Measurements from ENCODE around the gene CDC42EP3.

DNA sequence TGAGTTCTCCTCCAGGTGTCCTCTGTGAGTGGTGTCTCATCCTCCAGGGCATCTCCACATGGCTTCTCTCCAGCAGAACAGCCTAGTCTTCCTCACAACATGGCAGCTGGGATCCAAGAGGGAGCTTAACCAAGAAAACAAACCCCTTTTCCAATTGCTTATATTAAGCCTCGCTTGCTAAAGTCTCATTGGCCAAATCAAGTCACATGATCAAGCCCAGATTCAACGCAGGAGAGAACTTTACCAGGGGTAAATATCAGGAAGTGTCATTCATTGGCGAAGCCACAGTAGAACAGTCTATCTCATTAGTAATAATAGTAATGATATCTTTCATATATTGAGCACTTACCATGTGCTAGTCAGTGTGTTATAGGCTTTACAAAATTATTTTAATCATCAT lies 53.1 kb downstream of the CDC42EP3 start:
- TF ChIP-seq, protein P1, sequence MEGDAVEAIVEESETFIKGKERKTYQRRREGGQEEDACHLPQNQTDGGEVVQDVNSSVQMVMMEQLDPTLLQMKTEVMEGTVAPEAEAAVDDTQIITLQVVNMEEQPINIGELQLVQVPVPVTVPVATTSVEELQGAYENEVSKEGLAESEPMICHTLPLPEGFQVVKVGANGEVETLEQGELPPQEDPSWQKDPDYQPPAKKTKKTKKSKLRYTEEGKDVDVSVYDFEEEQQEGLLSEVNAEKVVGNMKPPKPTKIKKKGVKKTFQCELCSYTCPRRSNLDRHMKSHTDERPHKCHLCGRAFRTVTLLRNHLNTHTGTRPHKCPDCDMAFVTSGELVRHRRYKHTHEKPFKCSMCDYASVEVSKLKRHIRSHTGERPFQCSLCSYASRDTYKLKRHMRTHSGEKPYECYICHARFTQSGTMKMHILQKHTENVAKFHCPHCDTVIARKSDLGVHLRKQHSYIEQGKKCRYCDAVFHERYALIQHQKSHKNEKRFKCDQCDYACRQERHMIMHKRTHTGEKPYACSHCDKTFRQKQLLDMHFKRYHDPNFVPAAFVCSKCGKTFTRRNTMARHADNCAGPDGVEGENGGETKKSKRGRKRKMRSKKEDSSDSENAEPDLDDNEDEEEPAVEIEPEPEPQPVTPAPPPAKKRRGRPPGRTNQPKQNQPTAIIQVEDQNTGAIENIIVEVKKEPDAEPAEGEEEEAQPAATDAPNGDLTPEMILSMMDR (conservative IDR thresholded peaks at IDR 0.05; ENCODE audit: low read depth in 2 of 2) = no peak
- TF ChIP-seq NANOG (IDR thresholded peaks at IDR 0.05; ENCODE audit: borderline replicate concordance) (no peak), EZH2 (IDR thresholded peaks at IDR 0.05; ENCODE audit: low read depth, unreplicated experiment) (no peak), EZH2phosphoT487 (IDR thresholded peaks at IDR 0.05; ENCODE audit: unreplicated experiment) (no peak), POLR2AphosphoS5 (IDR thresholded peaks at IDR 0.05; ENCODE audit: low read depth) (no peak), CREB1 (CRISPR knock-in tag; IDR thresholded peaks at IDR 0.05; ENCODE audit: low read depth) (no peak)
- TF ChIP-seq, protein P2, sequence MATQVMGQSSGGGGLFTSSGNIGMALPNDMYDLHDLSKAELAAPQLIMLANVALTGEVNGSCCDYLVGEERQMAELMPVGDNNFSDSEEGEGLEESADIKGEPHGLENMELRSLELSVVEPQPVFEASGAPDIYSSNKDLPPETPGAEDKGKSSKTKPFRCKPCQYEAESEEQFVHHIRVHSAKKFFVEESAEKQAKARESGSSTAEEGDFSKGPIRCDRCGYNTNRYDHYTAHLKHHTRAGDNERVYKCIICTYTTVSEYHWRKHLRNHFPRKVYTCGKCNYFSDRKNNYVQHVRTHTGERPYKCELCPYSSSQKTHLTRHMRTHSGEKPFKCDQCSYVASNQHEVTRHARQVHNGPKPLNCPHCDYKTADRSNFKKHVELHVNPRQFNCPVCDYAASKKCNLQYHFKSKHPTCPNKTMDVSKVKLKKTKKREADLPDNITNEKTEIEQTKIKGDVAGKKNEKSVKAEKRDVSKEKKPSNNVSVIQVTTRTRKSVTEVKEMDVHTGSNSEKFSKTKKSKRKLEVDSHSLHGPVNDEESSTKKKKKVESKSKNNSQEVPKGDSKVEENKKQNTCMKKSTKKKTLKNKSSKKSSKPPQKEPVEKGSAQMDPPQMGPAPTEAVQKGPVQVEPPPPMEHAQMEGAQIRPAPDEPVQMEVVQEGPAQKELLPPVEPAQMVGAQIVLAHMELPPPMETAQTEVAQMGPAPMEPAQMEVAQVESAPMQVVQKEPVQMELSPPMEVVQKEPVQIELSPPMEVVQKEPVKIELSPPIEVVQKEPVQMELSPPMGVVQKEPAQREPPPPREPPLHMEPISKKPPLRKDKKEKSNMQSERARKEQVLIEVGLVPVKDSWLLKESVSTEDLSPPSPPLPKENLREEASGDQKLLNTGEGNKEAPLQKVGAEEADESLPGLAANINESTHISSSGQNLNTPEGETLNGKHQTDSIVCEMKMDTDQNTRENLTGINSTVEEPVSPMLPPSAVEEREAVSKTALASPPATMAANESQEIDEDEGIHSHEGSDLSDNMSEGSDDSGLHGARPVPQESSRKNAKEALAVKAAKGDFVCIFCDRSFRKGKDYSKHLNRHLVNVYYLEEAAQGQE (IDR thresholded peaks at IDR 0.05; ENCODE audit: unreplicated experiment) = no peak
